Erythroblast (primary cell): Measurements from ENCODE around the gene MINDY2.

Experiments used
- GATA1 ChIP-seq: IDR thresholded peaks from 2 replicates; pipeline ENCODE4 v1.6.1; 2011; ENCODE audit warnings: low read depth, mild to moderate bottlenecking, control low read depth, low read length, moderate library complexity
- POLR2A ChIP-seq: IDR thresholded peaks from 2 replicates; pipeline ENCODE4 v1.6.1; 2011; ENCODE audit warnings: mild to moderate bottlenecking, low read length

DNA sequence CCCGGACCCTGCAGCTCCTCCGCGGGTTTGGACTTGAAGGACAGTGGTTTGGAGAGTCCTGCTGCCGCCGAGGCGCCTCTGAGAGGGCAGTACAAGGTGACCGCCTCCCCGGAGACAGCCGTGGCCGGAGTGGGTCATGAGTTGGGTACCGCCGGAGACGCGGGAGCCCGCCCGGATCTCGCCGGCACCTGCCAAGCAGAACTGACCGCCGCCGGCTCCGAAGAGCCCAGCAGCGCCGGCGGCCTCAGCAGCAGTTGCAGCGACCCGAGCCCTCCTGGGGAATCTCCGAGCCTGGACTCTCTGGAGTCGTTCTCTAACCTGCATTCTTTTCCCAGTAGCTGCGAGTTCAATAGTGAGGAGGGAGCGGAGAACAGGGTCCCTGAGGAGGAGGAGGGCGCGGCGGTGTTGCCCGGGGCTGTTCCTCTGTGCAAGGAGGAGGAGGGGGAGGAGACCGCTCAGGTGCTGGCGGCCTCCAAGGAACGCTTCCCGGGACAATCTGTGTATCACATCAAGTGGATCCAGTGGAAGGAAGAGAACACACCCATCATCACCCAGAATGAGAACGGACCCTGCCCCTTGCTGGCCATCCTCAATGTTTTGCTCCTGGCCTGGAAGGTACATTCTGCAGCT, 634 bp downstream of the MINDY2 start:
- TF ChIP-seq POLR2A (no peak), GATA1 (no peak)
